Panc1 (cell line): ENCODE measurements around the gene SLC22A23. TPM values are rescaled to one million over a fixed set of nuclear protein-coding genes. Genes with fewer than 3 reads are reported as not detected.

Experiments used
- ATAC-seq: fragments of 200-7000 bp; cut with Tn5 transposase; 2 replicates; pipeline ENCODE4 v1.9.1; 2020; ENCODE audit warnings: mild to moderate bottlenecking, moderate library complexity
- BruUV-seq: library from RNA; stranded (reverse); fragments of 400-500 nt; replicated peaks from 2 replicates; lab custom pipeline; 2021; lab: Mats Ljungman, UMichigan
- CTCF ChIA-PET: fragments of 300-600 bp; sonication (Branson Sonifier 250); formaldehyde crosslinking; loops from one replicate; lab custom pipeline; 2022; ENCODE audit warnings: antibody characterized with exemption; lab: Charles Lee
- POLR2A ChIA-PET: fragments of 300-600 bp; sonication (Branson Sonifier 250); formaldehyde crosslinking; loops from one replicate; lab custom pipeline; 2022; ENCODE audit warnings: antibody characterized with exemption; lab: Charles Lee
- DNase-seq: peaks from one replicate; pipeline ENCODE4 v3.0.0-alpha.2; 2010; ENCODE audit warnings: low read depth, low spot score
- H3K27ac ChIP-seq: 2 replicates; pipeline ENCODE4 v1.5.1; 2011; ENCODE audit warnings: mild to moderate bottlenecking, low read length, inconsistent platforms
- H3K27me3 ChIP-seq: fragments of 200-500 bp; sonication (Bioruptor generic); 2 replicates; pipeline ENCODE4 v1.6.0; 2014; ENCODE audit warnings: low read length, inconsistent platforms; ENCODE audit not compliant: control insufficient read depth, insufficient read depth
- H3K36me3 ChIP-seq: fragments of 200-500 bp; sonication (Bioruptor generic); 2 replicates; pipeline ENCODE4 v1.5.1; 2014; ENCODE audit warnings: inconsistent platforms, mild to moderate bottlenecking, low read length, moderate library complexity; ENCODE audit not compliant: control insufficient read depth, insufficient read depth
- H3K4me1 ChIP-seq: 2 replicates; pipeline ENCODE4 v1.5.1; 2011; ENCODE audit warnings: inconsistent platforms, mild to moderate bottlenecking, low read length, moderate library complexity; ENCODE audit not compliant: control insufficient read depth, insufficient read depth
- H3K4me3 ChIP-seq, 2 experiments: 2 replicates each; pipeline ENCODE4 v1.5.1; 2011 to 2012; ENCODE audit warnings: low read depth in 2 of 2, low read length in 2 of 2, mild to moderate bottlenecking in 2 of 2, inconsistent platforms in 1 of 2, moderate library complexity in 1 of 2
- H3K9me3 ChIP-seq: fragments of 200-500 bp; sonication (Bioruptor generic); 2 replicates; pipeline ENCODE4 v1.5.1; 2014; ENCODE audit warnings: low read depth, mild to moderate bottlenecking, inconsistent platforms, low read length, moderate library complexity; ENCODE audit not compliant: control insufficient read depth, insufficient read depth
- CTCF ChIP-seq: fragments of 450-650 bp; IDR thresholded peaks from 2 replicates; pipeline ENCODE4 v1.5.1; 2017; ENCODE audit warnings: mild to moderate bottlenecking
- POLR2AphosphoS5 ChIP-seq: IDR thresholded peaks from 2 replicates; pipeline ENCODE4 v1.6.1; 2012; ENCODE audit warnings: mild to moderate bottlenecking, low read depth, low read length, moderate library complexity
- SIN3A ChIP-seq: IDR thresholded peaks from 2 replicates; pipeline ENCODE4 v1.6.1; 2012; ENCODE audit warnings: low read depth, mild to moderate bottlenecking, low read length, moderate library complexity, borderline replicate concordance; ENCODE audit not compliant: insufficient read depth
- TCF7L2 ChIP-seq: IDR thresholded peaks from 2 replicates; pipeline ENCODE4 v1.6.1; 2011; ENCODE audit warnings: mild to moderate bottlenecking, low read depth, low read length, inconsistent platforms
- in situ Hi-C: cut with HindIII; loops from 2 replicates; pipeline ENCODE4 v1.10.0; 2016; ENCODE audit warnings: low sequenced_read_pairs, low pct_unique_long_range_greater_than_20kb
- intact Hi-C: fragments of 100-400 bp; cut with micrococcal nuclease; formaldehyde crosslinking; loops from one replicate; pipeline ENCODE4 v1.10.0; 2022; ENCODE audit not compliant: unreplicated experiment
- total RNA-seq: library from RNA; stranded (reverse); gene quantifications from one replicate; pipeline ENCODE4 v1.2.1, GENCODE V29; 2021; ENCODE audit not compliant: unreplicated experiment
- TF ChIP-seq, protein P1 (sequence below), 2 experiments: IDR thresholded peaks; 2 replicates each; pipeline ENCODE4 v1.6.1; 2011 to 2012; ENCODE audit warnings: low read depth in 2 of 2, control low read depth in 1 of 2, low read length in 1 of 2, mild to moderate bottlenecking in 1 of 2, moderate library complexity in 1 of 2; ENCODE audit not compliant: insufficient read depth in 1 of 2

SLC22A23 gene
- total RNA-seq, 1 experiment from 2014 or later: 4.5 TPM

DNA sequence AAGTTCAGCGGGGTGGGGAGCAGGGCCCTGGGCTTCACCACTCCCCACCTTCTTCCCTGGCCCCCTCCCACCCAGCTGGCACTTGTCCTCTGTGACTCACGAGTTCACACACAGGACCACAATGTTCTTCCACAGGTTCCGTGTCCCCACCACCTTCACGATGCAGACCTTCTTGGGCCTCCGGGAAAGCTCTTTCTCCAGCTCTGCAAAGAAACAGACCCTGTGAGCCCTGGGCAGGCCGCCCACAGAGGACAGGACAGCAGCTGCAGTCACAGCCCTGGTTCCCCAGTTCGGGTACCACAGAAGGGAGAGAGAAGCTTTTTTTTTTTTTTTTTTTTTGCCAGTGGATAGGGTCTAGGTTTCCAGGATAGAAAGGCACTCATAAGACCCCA is 167.2 kb downstream of the SLC22A23 start:
- no peak overlapping the region for H3K4me3 ChIP-seq
- intact Hi-C loops (loop anchor here (10.0 kb wide), 1 partner anchor 165 kb away; the partner anchor contains the start of gene SLC22A23), in situ Hi-C loops (no loop called here)
- ChIA-PET CTCF (no interaction called here), POLR2A (no interaction called here)
- no peak for DNase-seq
- H3K4me1 ChIP-seq: no peaks in the 10 kb centered on the region
- H3K9me3 ChIP-seq: no peaks in the 10 kb centered on the region
- no peaks in the 10 kb centered on the region for H3K27me3 ChIP-seq
- TF ChIP-seq SIN3A (no peak), CTCF (no peak), POLR2AphosphoS5 (no peak), TCF7L2 (no peak)
- TF ChIP-seq, protein P1, sequence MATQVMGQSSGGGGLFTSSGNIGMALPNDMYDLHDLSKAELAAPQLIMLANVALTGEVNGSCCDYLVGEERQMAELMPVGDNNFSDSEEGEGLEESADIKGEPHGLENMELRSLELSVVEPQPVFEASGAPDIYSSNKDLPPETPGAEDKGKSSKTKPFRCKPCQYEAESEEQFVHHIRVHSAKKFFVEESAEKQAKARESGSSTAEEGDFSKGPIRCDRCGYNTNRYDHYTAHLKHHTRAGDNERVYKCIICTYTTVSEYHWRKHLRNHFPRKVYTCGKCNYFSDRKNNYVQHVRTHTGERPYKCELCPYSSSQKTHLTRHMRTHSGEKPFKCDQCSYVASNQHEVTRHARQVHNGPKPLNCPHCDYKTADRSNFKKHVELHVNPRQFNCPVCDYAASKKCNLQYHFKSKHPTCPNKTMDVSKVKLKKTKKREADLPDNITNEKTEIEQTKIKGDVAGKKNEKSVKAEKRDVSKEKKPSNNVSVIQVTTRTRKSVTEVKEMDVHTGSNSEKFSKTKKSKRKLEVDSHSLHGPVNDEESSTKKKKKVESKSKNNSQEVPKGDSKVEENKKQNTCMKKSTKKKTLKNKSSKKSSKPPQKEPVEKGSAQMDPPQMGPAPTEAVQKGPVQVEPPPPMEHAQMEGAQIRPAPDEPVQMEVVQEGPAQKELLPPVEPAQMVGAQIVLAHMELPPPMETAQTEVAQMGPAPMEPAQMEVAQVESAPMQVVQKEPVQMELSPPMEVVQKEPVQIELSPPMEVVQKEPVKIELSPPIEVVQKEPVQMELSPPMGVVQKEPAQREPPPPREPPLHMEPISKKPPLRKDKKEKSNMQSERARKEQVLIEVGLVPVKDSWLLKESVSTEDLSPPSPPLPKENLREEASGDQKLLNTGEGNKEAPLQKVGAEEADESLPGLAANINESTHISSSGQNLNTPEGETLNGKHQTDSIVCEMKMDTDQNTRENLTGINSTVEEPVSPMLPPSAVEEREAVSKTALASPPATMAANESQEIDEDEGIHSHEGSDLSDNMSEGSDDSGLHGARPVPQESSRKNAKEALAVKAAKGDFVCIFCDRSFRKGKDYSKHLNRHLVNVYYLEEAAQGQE (IDR thresholded peaks at IDR 0.05; ENCODE audit: insufficient read depth in 1 of 2, low read depth in 2 of 2, low read length in 1 of 2): no peak
- no peak overlapping the region for H3K27ac ChIP-seq
- no peak for ATAC-seq
- H3K36me3 ChIP-seq: no peaks in the 10 kb centered on the region
- no TSS peak for BruUV-seq

- BruUV-seq: no TSS peak
- ChIA-PET POLR2A (no interaction called here), CTCF (no interaction called here)
- Histone ChIP-seq H3K9me3 (no peaks in the 10 kb centered on the region), H3K27ac (no peak overlapping the region), H3K36me3 (no peaks in the 10 kb centered on the region), H3K4me3 (no peak overlapping the region), H3K4me1 (no peaks in the 10 kb centered on the region), H3K27me3 (no peaks in the 10 kb centered on the region)
- intact Hi-C loops: no loop called here
- TF ChIP-seq SIN3A: no peak
- no peak for TF ChIP-seq CTCF
- no peak for TF ChIP-seq TCF7L2
- no peak for TF ChIP-seq POLR2AphosphoS5
- TF ChIP-seq, protein P1 (IDR thresholded peaks at IDR 0.05; ENCODE audit: insufficient read depth in 1 of 2, low read depth in 2 of 2, low read length in 1 of 2): no peak
- in situ Hi-C loops: no loop called here
- ATAC-seq: no peak
- no peak for DNase-seq
Observed at GRCh38 chr6:3288711-3289663, 167.9 kb downstream of the SLC22A23 start.
